Kidney (tissue), 11 donors: ENCODE data around the gene SH2B2. TPM values are rescaled to one million over a fixed set of nuclear protein-coding genes. Genes with fewer than 3 reads are reported as not detected.
"Not testable (repeated sequence)": the region's sequence is repeated elsewhere in the genome, so short reads cannot be mapped to it uniquely, and the experiment has no call there.

Experiments used
- DNase-seq, 5 donors: peaks; one replicate each; pipeline ENCODE4 v3.0.0-alpha.2; 2013 to 2020
- FAIRE-seq: peaks from 2 replicates; lab custom pipeline; 2012; peaks lifted over from hg19 to GRCh38; lab: Jason Lieb, UNC
- H3K27ac ChIP-seq, 2 donors: one replicate each; pipeline ENCODE4 v1.7.0; 2013; ENCODE audit warnings: low read depth in 2 of 2, low read length in 2 of 2, inconsistent platforms in 1 of 2
- H3K27me3 ChIP-seq: one replicate; pipeline ENCODE4 v1.7.1; 2013; ENCODE audit warnings: low read length, inconsistent platforms; ENCODE audit not compliant: control insufficient read depth, insufficient read depth
- H3K36me3 ChIP-seq, 3 donors: one replicate each; pipeline versions ENCODE4 v1.7.0 to v1.7.1; 2013; ENCODE audit warnings: low read length in 3 of 3, control low read depth in 1 of 3, inconsistent platforms in 1 of 3; ENCODE audit not compliant: insufficient read depth in 3 of 3, control insufficient read depth in 2 of 3
- H3K4me1 ChIP-seq, 3 donors: one replicate each; pipeline versions ENCODE4 v1.7.0 to v1.7.1; 2013; ENCODE audit warnings: low read length in 3 of 3, inconsistent platforms in 1 of 3, low read depth in 1 of 3; ENCODE audit not compliant: control insufficient read depth in 2 of 3, insufficient read depth in 2 of 3
- H3K4me3 ChIP-seq, 3 donors: one replicate each; pipeline versions ENCODE4 v1.7.0 to v1.8.1; 2013; ENCODE audit warnings: low read length in 3 of 3, control low read depth in 1 of 3, inconsistent platforms in 1 of 3
- H3K9ac ChIP-seq, 3 donors: one replicate each; pipeline versions ENCODE4 v1.7.0 to v1.7.1; 2013; ENCODE audit warnings: low read length in 3 of 3, control low read depth in 1 of 3, inconsistent platforms in 1 of 3
- H3K9me3 ChIP-seq, 3 donors: one replicate each; pipeline versions ENCODE4 v1.7.0 to v1.7.1; 2013; ENCODE audit warnings: low read length in 3 of 3, control low read depth in 1 of 3, inconsistent platforms in 1 of 3; ENCODE audit not compliant: control insufficient read depth in 2 of 3, insufficient read depth in 1 of 3
- intact Hi-C: fragments of 100-400 bp; cut with DNase I; formaldehyde crosslinking; loops from one replicate; pipeline ENCODE4 v1.11.1; 2022
- microRNA-seq: library from miRNA; unstranded; fragments of <30 nt; microRNA quantifications from one replicate; pipeline ENCODE4 v1.2.0, GENCODE V29; 2020
- polyA plus RNA-seq: library from polyadenylated mRNA; stranded (reverse); fragments of 350-450 nt; fragmentation: Illumina TruSeq; extraction: RNeasy Lipid Tissue Mini Kit (QIAGEN cat#74804); gene quantifications from one replicate; pipeline ENCODE4 v1.2.3, GENCODE V29; 2014; ENCODE audit warnings: low read depth, low replicate concordance; ENCODE audit not compliant: insufficient read depth
- total RNA-seq: library from RNA; stranded (reverse); fragmentation: NEBNext Ultra II Directional; extraction: Animal tissue kit (Norgen Biotek cat#: 25700); gene quantifications from one replicate; pipeline ENCODE4 v1.2.1, GENCODE V29; 2021
- donor health status: control.
- donor health status: control.
- donor health status: DM: yes; HTN: yes; CAD: no.
- donor health status: Normal renal cell carcinoma (clear cell type).

SH2B2 gene
- total and polyA plus RNA-seq, 2 donors from 2014 or later: 4.5 to 11.0 TPM

DNA sequence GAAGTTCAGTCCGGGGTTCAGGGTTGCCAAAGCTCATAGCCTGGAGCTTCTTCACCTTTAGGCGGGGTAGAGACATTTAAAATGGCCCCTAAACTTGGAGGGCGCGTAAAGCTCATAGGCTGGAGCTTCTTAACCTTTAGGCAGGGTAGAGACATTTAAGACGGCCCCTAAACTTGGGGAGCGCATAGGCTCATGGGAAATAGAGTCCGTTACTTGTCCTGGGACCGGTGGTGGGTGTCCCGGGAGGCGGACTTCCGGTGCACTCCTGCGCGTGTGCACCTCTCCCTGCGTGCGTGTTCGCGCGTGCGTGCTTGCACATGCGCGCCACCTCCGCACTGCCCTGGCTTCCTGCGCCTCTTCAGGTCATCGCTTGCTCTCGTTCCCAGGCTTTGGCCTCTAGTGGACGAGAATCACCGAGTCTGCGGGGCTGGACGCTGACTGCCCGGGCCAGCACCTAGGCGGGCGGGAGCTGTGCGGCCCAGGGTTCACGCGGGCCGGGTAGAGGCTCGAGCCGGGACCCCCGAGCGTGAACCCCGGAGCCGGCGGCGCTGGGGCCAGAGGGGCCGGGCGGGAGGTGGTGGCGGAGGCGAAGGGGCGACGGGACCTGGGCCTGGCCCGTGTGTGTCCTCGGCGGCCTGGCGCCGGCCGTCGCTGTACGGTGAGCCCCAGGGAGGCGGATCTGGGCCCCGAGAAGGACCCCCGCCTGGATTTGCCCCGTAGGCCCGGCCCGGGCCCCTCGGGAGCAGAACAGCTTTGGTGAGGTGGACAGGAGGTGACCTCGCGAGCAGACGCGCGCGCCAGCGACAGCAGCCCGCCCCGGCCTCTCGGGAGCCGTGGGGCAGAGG lies 77.1 kb downstream of the SH2B2 start:
- FAIRE-seq, intact Hi-C loops, H3K4me1 ChIP-seq, H3K36me3 ChIP-seq, H3K27me3 ChIP-seq, H3K9me3 ChIP-seq: not testable (repeated sequence)
- H3K9ac ChIP-seq: peak overlapping the region in 2 of 3 donors; percentile 30 to 40
- H3K4me3 ChIP-seq: peak overlapping the region; percentile 54 to 68 (median 66)
- DNase-seq: peak; percentile 97 to 99 (median 99)
- peak overlapping the region; percentile 76 to 81 for H3K27ac ChIP-seq

DNA sequence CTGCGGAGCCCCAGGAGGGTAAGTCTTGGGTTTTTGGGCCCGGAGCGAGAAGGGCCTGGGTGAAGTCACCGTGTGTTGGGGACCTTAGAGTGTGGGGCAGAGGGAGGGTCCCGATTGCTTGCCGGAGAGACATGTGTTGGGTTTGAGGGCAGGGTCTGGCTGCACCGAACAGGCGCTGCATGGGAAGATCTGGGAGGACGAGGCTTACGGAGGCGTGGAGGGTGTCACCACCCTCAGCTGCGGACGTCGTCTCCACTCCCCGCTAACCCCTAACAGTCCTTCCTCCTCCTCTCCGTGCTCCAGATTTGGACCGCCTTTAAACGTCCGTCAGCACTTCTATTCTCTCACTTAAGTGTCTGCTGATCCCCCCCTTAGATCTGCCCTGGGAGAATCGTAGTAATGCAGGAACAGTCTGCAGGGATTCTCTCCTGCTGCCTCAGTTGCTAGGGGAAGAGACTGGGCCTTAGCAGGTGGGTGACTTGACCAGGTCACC lies 77.8 kb downstream of the SH2B2 start:
- intact Hi-C loops, H3K9me3 ChIP-seq, FAIRE-seq, H3K36me3 ChIP-seq, H3K27me3 ChIP-seq, H3K4me1 ChIP-seq: not testable (repeated sequence)
- peak in 1 of 5 donors; percentile 3 for DNase-seq
- Histone ChIP-seq H3K27ac (peak overlapping the region; percentile 76 to 81), H3K4me3 (peak overlapping the region; percentile 54 to 68 (median 66)), H3K9ac (peak overlapping the region in 1 of 3 donors; percentile 40)

DNA sequence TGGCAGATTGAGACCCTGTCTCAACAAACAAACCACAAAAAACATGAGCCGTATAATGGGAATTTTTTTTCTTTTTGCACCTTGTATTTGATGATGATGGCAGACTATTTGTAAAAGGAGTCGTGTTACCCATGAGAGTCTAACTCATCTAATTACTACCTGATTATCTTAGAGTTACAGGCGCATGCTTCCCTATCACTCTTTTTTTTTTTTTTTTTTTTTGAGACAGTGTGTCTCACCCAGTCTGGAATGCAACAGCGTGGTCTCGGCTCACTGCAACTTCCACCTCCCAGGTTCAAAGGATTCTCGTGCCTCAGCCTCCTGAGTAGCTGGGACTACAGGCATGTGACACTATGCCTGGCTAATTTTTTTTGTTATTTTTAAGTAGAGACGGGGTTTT lies 78.7 kb downstream of the SH2B2 start:
- intact Hi-C loops, H3K9ac ChIP-seq, H3K4me3 ChIP-seq, FAIRE-seq, DNase-seq, H3K27me3 ChIP-seq, H3K27ac ChIP-seq, H3K36me3 ChIP-seq, H3K4me1 ChIP-seq, H3K9me3 ChIP-seq: not testable (repeated sequence)

DNA sequence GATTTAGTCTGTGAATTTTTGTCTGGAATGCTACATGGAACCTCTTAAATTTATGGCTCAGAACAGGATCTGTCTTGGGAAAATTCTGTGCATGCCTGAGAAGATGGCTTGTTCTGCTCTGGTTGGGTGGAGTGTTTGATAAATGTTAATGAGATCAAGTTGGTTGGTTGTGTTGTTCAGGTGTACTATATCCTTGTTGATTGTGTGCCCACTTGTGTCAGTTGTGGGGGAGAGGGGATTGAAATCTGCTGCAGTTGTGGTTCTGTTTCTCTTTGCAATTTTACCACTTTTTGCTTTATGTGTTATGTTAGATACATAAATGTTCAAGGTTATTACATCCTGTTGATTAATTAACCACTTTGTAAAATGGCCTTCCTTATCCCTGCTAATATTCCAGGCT lies 83.4 kb downstream of the SH2B2 start:
- FAIRE-seq, H3K9me3 ChIP-seq, H3K27me3 ChIP-seq, DNase-seq, H3K27ac ChIP-seq, H3K36me3 ChIP-seq, H3K9ac ChIP-seq, H3K4me3 ChIP-seq, intact Hi-C loops, H3K4me1 ChIP-seq: not testable (repeated sequence)

Small RNAs within 50 kb of the gene (microRNA-seq; reads per million reads assigned to microRNA genes)
- not detected for gene MIR4285

Other genes with a start within 250 kb of the SH2B2 start
- gene SPDYE6, start 69.6 kb downstream of the SH2B2 start, total RNA-seq: not detected
- gene SPDYE6, start 69.6 kb downstream of the SH2B2 start, polyA plus RNA-seq: not detected
- 25.9 TPM for gene PRKRIP1, start 109.5 kb downstream of the SH2B2 start, total RNA-seq
- 20.8 TPM for gene PRKRIP1, start 109.5 kb downstream of the SH2B2 start, polyA plus RNA-seq
- gene ORAI2, start 146.7 kb downstream of the SH2B2 start, total RNA-seq: 45.6 TPM
- gene ORAI2, start 146.7 kb downstream of the SH2B2 start, polyA plus RNA-seq: 13.8 TPM
- 14.0 TPM for gene ALKBH4, start 178.0 kb downstream of the SH2B2 start, total RNA-seq
- gene ALKBH4, start 178.0 kb downstream of the SH2B2 start, polyA plus RNA-seq: 15.4 TPM
- 14.1 TPM for gene LRWD1, start 178.1 kb downstream of the SH2B2 start, total RNA-seq
- gene LRWD1, start 178.1 kb downstream of the SH2B2 start, polyA plus RNA-seq: 14.0 TPM
- 42.0 TPM for gene POLR2J, start 192.1 kb downstream of the SH2B2 start, total RNA-seq
- gene POLR2J, start 192.1 kb downstream of the SH2B2 start, polyA plus RNA-seq: 117 TPM
- 22.5 TPM for gene RASA4B, start 230.9 kb downstream of the SH2B2 start, total RNA-seq
- 24.0 TPM for gene RASA4B, start 230.9 kb downstream of the SH2B2 start, polyA plus RNA-seq